GM12878 (cell line): ENCODE measurements around the gene SMU1. TPM values are rescaled to one million over a fixed set of nuclear protein-coding genes. Genes with fewer than 3 reads are reported as not detected.

Experiments used
- ATAC-seq: fragments of 200-7000 bp; cut with Tn5 transposase; 3 replicates; pipeline ENCODE4 v1.9.1; 2020; ENCODE audit warnings: mild to moderate bottlenecking, moderate library complexity
- BruUV-seq: library from RNA; stranded (reverse); fragments of 400-500 nt; replicated peaks from 2 replicates; lab custom pipeline; 2021; lab: Mats Ljungman, UMichigan
- CTCF ChIA-PET: fragments of 300-600 bp; sonication (Branson Sonifier 250); formaldehyde crosslinking; extraction: SDS; loops from one replicate; lab custom pipeline; 2021; ENCODE audit warnings: inconsistent platforms; lab: Yijun Ruan, JAX
- POLR2A ChIA-PET: fragments of 350-600 bp; formaldehyde crosslinking; extraction: SDS; loops from one replicate; lab custom pipeline; 2021; ENCODE audit warnings: inconsistent platforms; lab: Charles Lee
- RAD21 ChIA-PET: fragments of 300-600 bp; sonication (Branson Sonifier 250); formaldehyde crosslinking; loops from one replicate; lab custom pipeline; 2023; ENCODE audit warnings: antibody characterized with exemption; ENCODE audit not compliant: unreplicated experiment; lab: Charles Lee
- SMC1A ChIA-PET: fragments of 300-600 bp; sonication (Branson Sonifier 250); formaldehyde crosslinking; loops from one replicate; lab custom pipeline; 2023; ENCODE audit not compliant: unreplicated experiment, uncharacterized antibody; lab: Charles Lee
- DNase-seq: peaks from one replicate; pipeline ENCODE4 v3.0.0-alpha.2; 2011; ENCODE audit warnings: low read depth, low spot score
- FAIRE-seq: peaks from 3 replicates; lab custom pipeline; 2011; peaks lifted over from hg19 to GRCh38; lab: Jason Lieb, UNC
- H2AFZ ChIP-seq: 2 replicates; pipeline ENCODE4 v1.6.0; 2011; ENCODE audit warnings: low read depth, low read length, control low read depth; ENCODE audit not compliant: control insufficient read depth
- H3K27ac ChIP-seq: 2 replicates; pipeline ENCODE4 v1.5.1; 2011; ENCODE audit warnings: control low read depth; ENCODE audit not compliant: control insufficient read depth, insufficient read depth
- H3K27me3 ChIP-seq, 2 experiments: replicated peaks in 1 of 2; 2 replicates each; pipeline versions ENCODE4 v1.6.0 to v1.6.1; 2011; ENCODE audit warnings: low read length in 1 of 2; ENCODE audit not compliant: control insufficient read depth in 2 of 2, insufficient read depth in 2 of 2
- H3K36me3 ChIP-seq, 2 experiments: 2 replicates each; pipeline ENCODE4 v1.5.1; 2011; ENCODE audit warnings: low read length in 1 of 2; ENCODE audit not compliant: control insufficient read depth in 2 of 2, insufficient read depth in 2 of 2
- H3K4me1 ChIP-seq: 2 replicates; pipeline ENCODE4 v1.6.1; 2011; ENCODE audit warnings: mild to moderate bottlenecking, low read length, moderate library complexity, mixed read lengths; ENCODE audit not compliant: control insufficient read depth, insufficient read depth
- H3K4me2 ChIP-seq: 2 replicates; pipeline ENCODE4 v1.6.0; 2011; ENCODE audit warnings: control low read depth; ENCODE audit not compliant: control insufficient read depth, insufficient read depth
- H3K4me3 ChIP-seq: fragments of 200-600 bp; sonication (generic); 2 replicates; pipeline ENCODE4 v1.5.1; 2016
- H3K79me2 ChIP-seq: 2 replicates; pipeline ENCODE4 v1.6.0; 2011; ENCODE audit warnings: low read length; ENCODE audit not compliant: control insufficient read depth, insufficient read depth
- H3K9ac ChIP-seq: 2 replicates; pipeline ENCODE4 v1.8.0; 2011; ENCODE audit warnings: low read length, control low read depth, mixed read lengths; ENCODE audit not compliant: control insufficient read depth, insufficient read depth
- H3K9me3 ChIP-seq: replicated peaks from 3 replicates; pipeline ENCODE4 v1.5.1; 2011; ENCODE audit warnings: mild to moderate bottlenecking, low read length; ENCODE audit not compliant: control insufficient read depth, insufficient read depth
- H4K20me1 ChIP-seq: 2 replicates; pipeline ENCODE4 v1.6.0; 2011; ENCODE audit not compliant: control insufficient read depth, insufficient read depth
- CTCF ChIP-seq, 3 experiments: IDR thresholded peaks in 2 of 3; conservative IDR thresholded peaks in 1 of 3; 2 replicates each; pipeline ENCODE4 v1.5.1; 2011; ENCODE audit warnings: low read depth in 3 of 3, low read length in 3 of 3, mild to moderate bottlenecking in 3 of 3, control low read depth in 2 of 3, moderate library complexity in 2 of 3, inconsistent platforms in 1 of 3, mixed read lengths in 1 of 3; ENCODE audit not compliant: control insufficient read depth in 2 of 3, insufficient read depth in 1 of 3; ENCODE audit errors: extremely low read depth in 1 of 3
- E2F4 ChIP-seq: IDR thresholded peaks from 2 replicates; pipeline ENCODE4 v1.6.1; 2012; ENCODE audit warnings: low read depth, low read length, improper control_type of control experiment
- EZH2 ChIP-seq: IDR thresholded peaks from 2 replicates; pipeline ENCODE4 v1.6.1; 2012; ENCODE audit warnings: low read depth, mild to moderate bottlenecking, control low read depth, inconsistent platforms, low read length, borderline replicate concordance; ENCODE audit not compliant: control insufficient read depth
- HCFC1 ChIP-seq: fragments of 150-350 bp; IDR thresholded peaks from 2 replicates; pipeline ENCODE4 v1.6.1; 2014; ENCODE audit warnings: low read length
- HDGF ChIP-seq: fragments of 450-650 bp; IDR thresholded peaks from 2 replicates; pipeline ENCODE4 v1.6.1; 2016; ENCODE audit warnings: antibody characterized with exemption
- PAX5 ChIP-seq: IDR thresholded peaks from 2 replicates; pipeline ENCODE4 v1.6.1; 2011; ENCODE audit warnings: low read depth, low read length, borderline replicate concordance
- SUPT20H ChIP-seq: IDR thresholded peaks from 2 replicates; pipeline ENCODE4 v1.6.1; 2011; ENCODE audit warnings: low read depth, mild to moderate bottlenecking, low read length, moderate library complexity, borderline replicate concordance; ENCODE audit not compliant: control insufficient read depth
- TAF1 ChIP-seq: IDR thresholded peaks from 2 replicates; pipeline ENCODE4 v1.6.1; 2011; ENCODE audit warnings: mild to moderate bottlenecking, low read depth, low read length, borderline replicate concordance
- TARDBP ChIP-seq: IDR thresholded peaks from 2 replicates; pipeline ENCODE4 v1.6.1; 2016; ENCODE audit warnings: borderline replicate concordance
- YY1 ChIP-seq: IDR thresholded peaks from 2 replicates; pipeline ENCODE4 v1.6.1; 2011; ENCODE audit warnings: low read depth, mild to moderate bottlenecking, low read length
- ZNF207 ChIP-seq: fragments of 450-650 bp; IDR thresholded peaks from 2 replicates; pipeline ENCODE4 v1.6.1; 2014; ENCODE audit warnings: antibody characterized with exemption, mild to moderate bottlenecking, borderline replicate concordance
- ZNF217 ChIP-seq: fragments of 450-650 bp; IDR thresholded peaks from 2 replicates; pipeline ENCODE4 v1.6.1; 2017; ENCODE audit warnings: antibody characterized with exemption, mild to moderate bottlenecking
- ZNF687 ChIP-seq: fragments of 450-650 bp; IDR thresholded peaks from 2 replicates; pipeline ENCODE4 v1.6.1; 2017; ENCODE audit warnings: mild to moderate bottlenecking, moderate library complexity
- WGBS: methylation state at CpG from one replicate; pipeline ENCODE4 v1.1.6; 2016; ENCODE audit warnings: low lambda C conversion rate; ENCODE audit not compliant: insufficient replicate concordance, insufficient coverage; ENCODE audit errors: missing lambda C conversion rate; 5-methylcytosine and 5-hydroxymethylcytosine counted together
- in situ Hi-C: fragments of 300-500 bp; cut with MboI; formaldehyde crosslinking; loops from 9 replicates; pipeline ENCODE4 v1.14.3; 2018; ENCODE audit warnings: mixed read lengths
- intact Hi-C: fragments of 100-400 bp; cut with micrococcal nuclease; formaldehyde crosslinking; loops from one replicate; pipeline ENCODE4 v1.14.2; 2022; ENCODE audit not compliant: unreplicated experiment
- polyA plus RNA-seq, 11 experiments: library from polyadenylated mRNA; depleted of rRNA in 4 of 11; unstranded in 6 of 11; stranded (reverse) in 5 of 11; fragments of >200 nt; fragmentation: Nextera tagmentation in 4 of 11; fragmentation: Illumina TruSeq in 1 of 11; extraction: Ambion mirVana in 4 of 11; extraction: Trizol in 1 of 11; gene quantifications; 1 replicate in 1 of 11; 2 replicates in 10 of 11; pipeline versions ENCODE4 v1.2.1 to v1.2.3, GENCODE V29; 2011 to 2016; ENCODE audit warnings: inconsistent platforms in 2 of 11, missing spikeins in 2 of 11, low read depth in 1 of 11
- total RNA-seq, 4 experiments: library from RNA; depleted of rRNA in 3 of 4; stranded (reverse); fragments of >200 nt in 3 of 4; fragmentation: Illumina TruSeq in 1 of 4; extraction: Trizol in 1 of 4; gene quantifications; 2 replicates each; pipeline versions ENCODE4 v1.2.1 to v1.2.3, GENCODE V29; 2013 to 2021

The SMU1 gene
- total and polyA plus RNA-seq, 10 of the 15 experiments (the other 5 are each of a cell fraction or from before 2014, with no cell fraction given): 18.5 to 34.6 (median 20.9) TPM

- 68% methylated on average over 2 of the region's 2 CpGs for WGBS
- Histone ChIP-seq H3K79me2 (no peaks in the 10 kb centered on the region), H3K36me3 (no peaks in the 10 kb centered on the region), H4K20me1 (no peaks in the 10 kb centered on the region), H3K4me3 (no peak overlapping the region), H3K4me2 (no peak overlapping the region), H2AFZ (no peak overlapping the region), H3K4me1 (no peaks in the 10 kb centered on the region), H3K9ac (no peak overlapping the region), H3K27ac (no peak overlapping the region), H3K9me3 (no peaks in the 10 kb centered on the region), H3K27me3 (no peaks in the 10 kb centered on the region)
- SMC1A ChIA-PET: no interaction called here
- intact Hi-C loops: no loop called here
- POLR2A ChIA-PET: no interaction called here
- DNase-seq (no peak), FAIRE-seq (no peak), ATAC-seq (no peak)
- BruUV-seq: no TSS peak
- RAD21 ChIA-PET: no interaction called here
- CTCF ChIA-PET: interaction anchor here (1.2 kb wide), 1 partner anchor 126 kb away, joined by 3 read pairs; no protein-coding TSS in a partner anchor
- in situ Hi-C loops: no loop called here
- TF ChIP-seq EZH2 (no peak), SUPT20H (no peak), TAF1 (no peak), ZNF207 (no peak), PAX5 (no peak), CTCF (IDR thresholded peaks at IDR 0.05 in 2 of 3, conservative IDR thresholded peaks at IDR 0.05 in 1 of 3; ENCODE audit: control insufficient read depth in 2 of 3, extremely low read depth in 1 of 3, insufficient read depth in 1 of 3, low read depth in 3 of 3, low read length in 3 of 3) (no peak), YY1 (no peak), E2F4 (no peak), TARDBP (no peak), HCFC1 (no peak), ZNF217 (no peak), HDGF (no peak), ZNF687 (no peak)
Observed at GRCh38 chr9:33099754-33100153, 23.3 kb upstream of the SMU1 start.
